HL-60/S4 treated with retinoic acid at 250 ng/mL for 4 days and 3 days (cell line): Measurements from ENCODE around the gene KRT5.

ENCODE experiments used
- in situ Hi-C: fragments of 300-500 bp; cut with MboI; formaldehyde crosslinking; loops from 2 replicates; pipeline ENCODE4 v1.7.0; 2022; ENCODE audit warnings: low sequenced_read_pairs

Gene KRT5

DNA sequence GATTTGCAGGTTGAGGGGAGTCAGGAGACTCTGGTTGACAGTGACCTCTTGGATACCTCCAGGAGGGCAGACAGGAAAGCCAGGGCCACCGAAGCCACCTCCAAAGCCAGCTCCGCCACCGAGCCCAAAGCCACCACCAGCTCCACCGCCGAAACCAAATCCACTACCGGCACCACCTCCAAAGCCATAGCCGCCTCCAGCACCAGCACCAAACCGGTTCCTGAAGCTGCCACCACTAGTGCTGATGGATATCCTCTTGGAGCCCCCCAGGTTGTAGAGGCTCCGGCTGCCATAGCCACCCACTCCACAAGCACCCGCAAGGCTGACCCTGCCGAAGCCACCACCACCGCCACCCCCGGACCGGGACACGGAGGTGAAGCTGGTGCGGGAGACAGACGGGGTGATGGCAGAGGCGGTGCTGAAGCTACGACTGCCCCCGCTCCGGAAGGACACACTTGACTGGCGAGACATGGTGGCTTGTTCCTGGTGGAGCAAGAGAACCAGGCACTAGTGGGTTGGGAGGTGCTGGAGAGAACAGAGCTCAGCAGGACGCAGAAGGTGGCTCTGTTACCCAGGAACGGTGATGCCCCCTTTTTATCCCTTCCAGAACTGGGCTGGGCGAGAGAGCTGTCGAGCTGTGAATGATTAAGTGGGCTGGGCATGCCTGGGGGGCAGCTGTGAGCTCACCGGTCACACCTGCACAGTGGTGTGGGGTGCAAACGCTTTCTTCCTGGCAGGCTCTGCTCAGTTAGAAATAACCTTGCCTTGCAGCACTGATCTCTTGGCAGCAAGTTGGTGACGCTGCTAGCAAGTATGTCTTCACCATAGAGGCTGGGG, at the start of gene KRT5:
Gene KRT5, minus strand, starts transcription at position 569 of the 837 bp plus-strand sequence. Its CDS starts 98 bp downstream, at position 471.
- in situ Hi-C loops: no loop called here

DNA sequence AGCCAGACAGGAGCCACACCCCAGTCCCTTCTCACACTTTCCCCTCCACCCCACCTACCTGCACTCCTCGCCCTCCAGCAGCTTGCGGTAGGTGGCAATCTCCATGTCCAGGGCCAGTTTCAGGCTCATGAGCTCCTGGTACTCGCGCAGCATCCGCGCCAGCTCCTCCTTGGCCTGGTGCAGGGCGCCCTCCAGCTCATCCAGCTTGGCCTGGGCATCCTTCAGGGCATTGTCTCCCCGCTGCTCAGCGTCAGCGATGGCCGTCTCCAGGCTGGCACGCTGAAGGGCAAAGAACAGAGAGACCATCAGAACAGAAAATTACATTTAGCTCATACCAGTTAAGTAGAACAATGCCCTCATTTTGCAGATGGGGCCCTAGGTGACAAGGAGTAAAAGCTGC, 47.9 kb upstream of the KRT5 start:
- in situ Hi-C loops: no loop called here

- in situ Hi-C loops: no loop called here
Measured at GRCh38 chr12:52566847-52567291, 46.7 kb upstream of the KRT5 start.

- in situ Hi-C loops: no loop called here
Measured at GRCh38 chr12:52564582-52564981, 44.4 kb upstream of the KRT5 start.

DNA sequence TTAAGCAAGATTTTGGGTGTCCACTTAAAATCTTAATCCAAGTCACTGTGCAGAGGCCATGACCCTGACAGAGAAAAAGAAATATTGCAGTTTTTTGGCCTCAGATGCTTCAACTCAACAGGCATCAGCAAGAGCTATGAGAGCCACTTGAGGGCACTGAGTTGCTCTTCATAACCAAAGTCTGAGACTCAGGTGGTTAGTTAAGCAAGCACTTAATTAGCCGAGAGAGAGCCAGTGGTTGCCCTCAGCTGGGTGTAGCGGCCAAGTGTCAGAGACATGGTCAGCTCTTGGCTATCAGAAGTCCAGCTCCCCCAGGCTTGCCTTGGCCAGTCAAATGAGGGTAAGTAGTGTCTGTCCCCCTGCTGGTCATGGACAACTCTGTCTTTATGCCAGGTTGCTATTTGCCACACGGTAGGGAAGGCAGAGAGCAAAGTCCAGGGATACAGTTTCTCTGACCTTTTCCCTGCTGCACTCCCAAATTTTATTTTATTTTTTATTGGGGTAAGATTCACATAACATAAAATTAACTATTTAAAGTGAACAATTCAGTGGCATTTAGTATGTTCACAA, 41.8 kb upstream of the KRT5 start:
- in situ Hi-C loops: no loop called here

GRCh38 chr12:52559979-52560378, 39.8 kb upstream of the KRT5 start:
- in situ Hi-C loops: no loop called here

GRCh38 chr12:52558781-52559445, 38.7 kb upstream of the KRT5 start:
- in situ Hi-C loops: no loop called here

- in situ Hi-C loops: no loop called here
Measured at GRCh38 chr12:52557476-52557875, 37.3 kb upstream of the KRT5 start.

GRCh38 chr12:52555577-52555976, 35.4 kb upstream of the KRT5 start:
- in situ Hi-C loops: no loop called here

- in situ Hi-C loops: no loop called here
Measured at GRCh38 chr12:52552681-52553195, 32.5 kb upstream of the KRT5 start, which contains the start of gene KRT71. Gene KRT71 (minus strand): TSS chr12:52553145. CDS start chr12:52553077, 68 bp downstream.

GRCh38 chr12:52552055-52552454, 31.9 kb upstream of the KRT5 start:
- in situ Hi-C loops: no loop called here

GRCh38 chr12:52551216-52551865, 31.1 kb upstream of the KRT5 start:
- in situ Hi-C loops: no loop called here

GRCh38 chr12:52546126-52546525, 25.9 kb upstream of the KRT5 start:
- in situ Hi-C loops: no loop called here

DNA sequence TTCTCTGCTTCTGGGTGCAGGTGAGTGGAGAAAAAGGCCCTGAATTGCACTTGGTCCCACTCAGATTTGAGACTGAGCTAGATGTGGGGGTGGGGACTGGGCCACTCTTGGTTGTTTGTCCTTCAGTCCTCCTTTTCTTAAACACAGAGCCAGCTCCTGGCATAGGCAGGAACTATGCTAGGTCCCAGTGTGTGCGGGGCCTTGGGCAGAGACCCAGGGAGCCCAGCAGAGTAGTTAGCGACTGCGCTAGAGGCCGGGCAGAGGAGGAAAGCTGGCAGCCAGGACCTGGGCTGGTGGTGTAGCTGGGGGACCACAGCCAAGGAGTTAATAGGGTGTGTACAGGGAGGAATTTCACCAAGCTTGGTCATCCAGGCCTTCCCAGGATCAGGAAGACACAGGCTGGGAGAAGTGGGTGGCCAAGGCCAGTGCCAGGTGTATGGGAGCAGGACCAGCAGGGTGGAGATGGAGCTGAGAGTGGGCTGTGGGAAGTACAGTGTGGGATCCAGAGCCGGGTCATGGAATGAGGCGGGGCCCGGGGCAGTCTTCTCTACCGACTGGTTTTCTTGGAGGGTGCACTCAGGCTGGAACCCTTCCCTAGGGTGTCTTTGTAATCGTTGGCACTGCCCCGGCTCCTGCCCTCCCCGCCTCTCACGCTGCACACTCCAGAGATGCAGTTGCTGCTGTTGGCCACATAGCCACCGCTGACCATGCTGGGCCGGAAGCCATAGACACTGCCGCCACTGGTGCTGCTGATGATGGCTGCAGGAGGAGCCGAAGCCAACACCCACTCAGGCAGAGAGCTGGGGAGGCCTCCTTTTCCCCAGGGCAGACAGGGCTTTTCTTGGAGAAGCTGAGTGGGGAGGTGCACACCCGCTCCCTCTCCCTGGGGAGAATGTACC, 24.0 kb upstream of the KRT5 start:
- in situ Hi-C loops: no loop called here

DNA sequence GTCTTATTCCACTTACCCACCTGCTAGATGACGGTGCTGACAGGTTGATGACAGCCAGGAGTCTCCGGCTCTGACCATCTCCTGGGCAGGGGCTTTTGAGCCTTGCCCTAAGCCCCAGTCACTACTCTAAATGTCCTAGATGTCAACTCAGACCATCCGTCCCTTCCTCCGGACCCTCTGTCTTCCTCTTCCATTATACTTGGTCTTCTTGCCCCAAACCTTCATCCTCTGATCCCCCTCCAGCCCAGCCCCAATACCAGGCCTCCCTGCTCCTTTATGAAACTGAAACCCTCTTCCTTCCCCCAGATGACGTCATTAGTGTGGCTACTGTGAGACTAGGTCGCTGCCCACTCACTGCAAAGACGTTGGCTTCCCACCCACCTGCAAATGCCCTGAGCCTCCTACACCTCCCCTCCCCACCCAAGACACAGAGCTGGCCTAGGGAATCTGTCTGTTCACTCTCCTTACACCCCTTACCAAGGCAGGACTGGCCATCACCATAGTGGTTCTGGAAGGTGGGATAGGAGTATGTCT, 22.7 kb upstream of the KRT5 start:
- in situ Hi-C loops: no loop called here

GRCh38 chr12:52542157-52542556, 22.0 kb upstream of the KRT5 start:
- in situ Hi-C loops: no loop called here

DNA sequence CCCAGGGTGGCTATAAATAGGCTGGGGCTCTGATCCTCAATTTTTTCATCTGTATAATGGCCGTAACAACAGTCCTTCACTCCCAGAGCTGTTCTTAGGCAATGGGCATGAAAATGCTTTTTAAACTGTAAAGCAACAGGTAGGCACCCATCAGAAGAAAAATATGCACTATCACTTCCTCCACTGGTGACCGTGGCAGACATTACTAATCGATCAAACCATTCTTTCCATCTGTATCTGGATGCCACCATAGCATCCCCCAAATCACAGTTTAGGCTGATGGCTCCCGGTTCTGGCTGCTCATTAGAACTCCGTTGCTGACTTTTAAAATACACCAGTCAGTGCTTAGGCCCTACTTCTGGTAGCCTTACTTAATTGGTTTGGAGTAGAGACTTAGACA, 21.5 kb upstream of the KRT5 start:
- in situ Hi-C loops: no loop called here

DNA sequence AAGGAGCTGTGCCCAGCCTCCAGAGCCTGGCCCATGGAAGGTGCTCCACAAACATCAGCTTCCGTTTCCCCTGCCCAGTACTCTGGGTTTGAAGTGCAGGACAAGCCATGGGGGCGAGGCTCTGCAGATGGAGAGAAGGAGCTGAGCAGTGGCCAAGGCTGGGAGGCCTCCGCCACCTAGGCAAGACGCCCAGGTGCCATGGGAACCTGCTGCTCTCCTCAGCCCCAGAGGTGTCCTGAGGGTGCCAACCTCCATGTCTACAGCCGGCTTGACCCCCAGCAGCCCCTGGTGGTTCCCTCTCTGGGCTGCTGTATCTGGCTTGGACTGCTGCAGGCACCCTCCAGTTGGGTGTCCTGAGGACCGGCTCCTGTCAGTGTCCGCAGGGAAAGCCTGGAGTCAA, 20.3 kb upstream of the KRT5 start:
- in situ Hi-C loops: no loop called here

DNA sequence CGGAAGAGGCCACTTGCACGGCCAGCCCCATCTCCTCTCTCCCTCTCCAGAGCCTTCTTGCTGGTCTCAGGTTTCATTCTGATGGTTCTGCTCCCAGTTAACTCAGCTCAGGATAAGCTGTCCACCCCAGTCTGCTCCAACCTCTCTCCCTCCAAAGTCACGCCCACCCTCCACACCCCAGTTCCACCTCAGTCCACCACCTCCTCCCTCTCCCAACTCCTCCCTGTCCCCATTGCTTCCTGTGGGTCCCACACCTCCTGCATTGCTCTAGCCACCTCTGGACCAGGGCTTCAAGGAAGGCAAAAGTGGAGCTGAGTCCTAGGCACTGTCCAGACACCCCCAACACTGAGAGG, 19.6 kb upstream of the KRT5 start:
- in situ Hi-C loops: no loop called here
